ENCODE results near the gene MGAT4A. TPM values are rescaled to one million over a fixed set of nuclear protein-coding genes. Genes with fewer than 3 reads are reported as not detected.

Gene MGAT4A
- total RNA-seq, 1 donor from 2014 or later: 15.7 TPM

- CTCF ChIA-PET: interaction anchor here (0.6 to 2.2 kb wide), 35 partner anchors 8 to 841 kb away, joined by 3 to 64 read pairs (median 3); partner anchors contain the start of genes MGAT4A, MITD1, MRPL30 and REV1
- TF ChIP-seq, protein P1, sequence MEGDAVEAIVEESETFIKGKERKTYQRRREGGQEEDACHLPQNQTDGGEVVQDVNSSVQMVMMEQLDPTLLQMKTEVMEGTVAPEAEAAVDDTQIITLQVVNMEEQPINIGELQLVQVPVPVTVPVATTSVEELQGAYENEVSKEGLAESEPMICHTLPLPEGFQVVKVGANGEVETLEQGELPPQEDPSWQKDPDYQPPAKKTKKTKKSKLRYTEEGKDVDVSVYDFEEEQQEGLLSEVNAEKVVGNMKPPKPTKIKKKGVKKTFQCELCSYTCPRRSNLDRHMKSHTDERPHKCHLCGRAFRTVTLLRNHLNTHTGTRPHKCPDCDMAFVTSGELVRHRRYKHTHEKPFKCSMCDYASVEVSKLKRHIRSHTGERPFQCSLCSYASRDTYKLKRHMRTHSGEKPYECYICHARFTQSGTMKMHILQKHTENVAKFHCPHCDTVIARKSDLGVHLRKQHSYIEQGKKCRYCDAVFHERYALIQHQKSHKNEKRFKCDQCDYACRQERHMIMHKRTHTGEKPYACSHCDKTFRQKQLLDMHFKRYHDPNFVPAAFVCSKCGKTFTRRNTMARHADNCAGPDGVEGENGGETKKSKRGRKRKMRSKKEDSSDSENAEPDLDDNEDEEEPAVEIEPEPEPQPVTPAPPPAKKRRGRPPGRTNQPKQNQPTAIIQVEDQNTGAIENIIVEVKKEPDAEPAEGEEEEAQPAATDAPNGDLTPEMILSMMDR (IDR thresholded peaks at IDR 0.05): peak; percentile 99
- POLR2A ChIA-PET: interaction anchor here (0.8 to 1.1 kb wide), 4 partner anchors 187 to 527 kb away, joined by 3 to 5 read pairs (median 3); no protein-coding TSS in a partner anchor
- Mint-ChIP-seq H3K4me3 (no peak overlapping the region), H3K27ac (peak overlapping the region; percentile 18), H3K36me3 (ENCODE audit: low read depth) (peaks cover 12% of the 10 kb centered on the region), H3K4me1 (peaks cover 19% of the 10 kb centered on the region), H3K27me3 (no peaks in the 10 kb centered on the region), H3K9me3 (no peaks in the 10 kb centered on the region)
- intact Hi-C loops (cut with micrococcal nuclease): loop anchor here (1.0 to 2.0 kb wide), 7 partner anchors 80 to 841 kb away; partner anchors contain the start of gene REV1
- peak; percentile 99 for ATAC-seq (ENCODE audit: low read depth)
- peak; percentile 46 for DNase-seq
Measured at GRCh38 chr2:98649135-98649991, 81.6 kb downstream of the MGAT4A start.

- POLR2A ChIA-PET: interaction anchor here (0.7 kb wide), 1 partner anchor 930 kb away, joined by 3 read pairs; no protein-coding TSS in a partner anchor
- TF ChIP-seq, protein P1 (IDR thresholded peaks at IDR 0.05): no peak
- Mint-ChIP-seq H3K36me3 (ENCODE audit: low read depth) (peaks cover 15% of the 10 kb centered on the region), H3K27me3 (no peaks in the 10 kb centered on the region), H3K4me1 (peaks cover 23% of the 10 kb centered on the region), H3K27ac (no peak overlapping the region), H3K4me3 (no peak overlapping the region), H3K9me3 (no peaks in the 10 kb centered on the region)
- intact Hi-C loops (cut with micrococcal nuclease): loop anchor here (2.0 kb wide), 1 partner anchor 236 kb away; no protein-coding TSS in a partner anchor
- CTCF ChIA-PET: interaction anchor here (1.1 to 2.2 kb wide), 7 partner anchors 12 to 842 kb away, joined by 3 to 64 read pairs (median 8); partner anchors contain the start of gene REV1
- no peak for DNase-seq
- no peak for ATAC-seq (ENCODE audit: low read depth)
Measured at GRCh38 chr2:98648451-98648850, 82.5 kb downstream of the MGAT4A start.

- intact Hi-C loops (cut with micrococcal nuclease): loop anchor here (2.0 kb wide), 1 partner anchor 235 kb away; no protein-coding TSS in a partner anchor
- POLR2A ChIA-PET: no interaction called here
Measured at GRCh38 chr2:98647636-98648035, 83.3 kb downstream of the MGAT4A start.

GRCh38 chr2:98643496-98644100, 87.3 kb downstream of the MGAT4A start:
- Mint-ChIP-seq H3K36me3 (ENCODE audit: low read depth) (peaks cover 26% of the 10 kb centered on the region), H3K9me3 (no peaks in the 10 kb centered on the region), H3K4me3 (no peak overlapping the region), H3K4me1 (peaks cover 10% of the 10 kb centered on the region), H3K27me3 (no peaks in the 10 kb centered on the region), H3K27ac (no peak overlapping the region)
- intact Hi-C loops (cut with micrococcal nuclease): no loop called here
- TF ChIP-seq, protein P1 (IDR thresholded peaks at IDR 0.05): no peak
- no peak for ATAC-seq (ENCODE audit: low read depth)
- DNase-seq: no peak
- POLR2A ChIA-PET: no interaction called here
- CTCF ChIA-PET: no interaction called here

More at GRCh38 chr2:98647636-98648035, 83.3 kb downstream of the MGAT4A start:
- TF ChIP-seq, protein P1 (IDR thresholded peaks at IDR 0.05): no peak
- Mint-ChIP-seq H3K27ac (no peak overlapping the region), H3K9me3 (no peaks in the 10 kb centered on the region), H3K4me3 (no peak overlapping the region), H3K4me1 (peaks cover 24% of the 10 kb centered on the region), H3K27me3 (no peaks in the 10 kb centered on the region), H3K36me3 (ENCODE audit: low read depth) (peaks cover 14% of the 10 kb centered on the region)
- CTCF ChIA-PET: interaction anchor here (1.0 to 2.2 kb wide), 2 partner anchors 190 kb away, joined by 4 to 64 read pairs; no protein-coding TSS in a partner anchor
- ATAC-seq (ENCODE audit: low read depth) (no peak), DNase-seq (no peak)

All from activated B cell treated with CpG ODN at 0.5 μM for 24 hours (primary cell).